AG04449 (cell line): ENCODE data around the gene FCRL6.

Experiments
- CTCF ChIA-PET: fragments of 350-600 bp; formaldehyde crosslinking; extraction: SDS; loops from one replicate; lab custom pipeline; 2021; ENCODE audit warnings: antibody characterized with exemption; lab: Yijun Ruan, JAX
- POLR2A ChIA-PET: fragments of 400-600, 350-600 bp; formaldehyde crosslinking; extraction: SDS; loops from one replicate; lab custom pipeline; 2020; ENCODE audit warnings: antibody characterized with exemption, inconsistent platforms; lab: Yijun Ruan, JAX
- DNase-seq: peaks from one replicate; pipeline ENCODE4 v3.0.0-alpha.2; 2010; ENCODE audit warnings: low read depth, low spot score
- H3K4me3 ChIP-seq: 2 replicates; pipeline ENCODE4 v1.5.1; 2011; ENCODE audit warnings: low read depth, mild to moderate bottlenecking, control low read depth, low read length
- CTCF ChIP-seq: IDR thresholded peaks from one replicate; pipeline ENCODE4 v1.5.1; 2011; ENCODE audit warnings: mild to moderate bottlenecking, moderate library complexity, low read length, control low read depth, inconsistent platforms; ENCODE audit not compliant: insufficient read depth; ENCODE audit errors: missing control alignments

FCRL6 gene

GRCh38 chr1:159830722-159831121, 28.6 kb downstream of the FCRL6 start:
- ChIA-PET CTCF (interaction anchor here (1.1 to 20.4 kb wide), 7 partner anchors 10 to 177 kb away, joined by 3 to 207 read pairs (median 10); partner anchors contain the start of gene FCRL6), POLR2A (no interaction called here)
- H3K4me3 ChIP-seq = no peak overlapping the region
- no peak for DNase-seq
- TF ChIP-seq CTCF = no peak

GRCh38 chr1:159831412-159832141, 29.4 kb downstream of the FCRL6 start:
- DNase-seq = no peak
- CTCF ChIA-PET = interaction anchor here (1.1 to 20.4 kb wide), 8 partner anchors 10 to 176 kb away, joined by 3 to 207 read pairs (median 8); partner anchors contain the start of gene FCRL6
- POLR2A ChIA-PET = no interaction called here
- no peak for TF ChIP-seq CTCF
- no peak overlapping the region for H3K4me3 ChIP-seq

- no peak overlapping the region for H3K4me3 ChIP-seq
- no peak for DNase-seq
- CTCF ChIA-PET = interaction anchor here (1.2 to 20.4 kb wide), 6 partner anchors 9 to 173 kb away, joined by 3 to 207 read pairs (median 32); partner anchors contain the start of gene FCRL6
- TF ChIP-seq CTCF = no peak
- POLR2A ChIA-PET = interaction anchor here (0.6 to 1.4 kb wide), 2 partner anchors 22 to 700 kb away, joined by 3 read pairs; no protein-coding TSS in a partner anchor
These were observed 30.1 kb downstream of the FCRL6 start for GRCh38 chr1:159832309-159832708.

- no peak overlapping the region for H3K4me3 ChIP-seq
- no peak for TF ChIP-seq CTCF
- ChIA-PET CTCF (interaction anchor here (1.8 to 20.4 kb wide), 3 partner anchors 34 to 55 kb away, joined by 30 to 207 read pairs (median 143); partner anchors contain the start of gene FCRL6), POLR2A (no interaction called here)
- DNase-seq = no peak
These were observed 33.2 kb downstream of the FCRL6 start for GRCh38 chr1:159835356-159835755.

- TF ChIP-seq CTCF = no peak
- no peak for DNase-seq
- CTCF ChIA-PET = interaction anchor here (0.8 to 12.8 kb wide), 7 partner anchors 9 to 171 kb away, joined by 3 to 143 read pairs (median 6); partner anchors contain the start of gene FCRL6
- no peak overlapping the region for H3K4me3 ChIP-seq
- POLR2A ChIA-PET = no interaction called here
These were observed 33.8 kb downstream of the FCRL6 start for GRCh38 chr1:159835862-159836525.

GRCh38 chr1:159838715-159839114, 36.6 kb downstream of the FCRL6 start:
- no peak overlapping the region for H3K4me3 ChIP-seq
- TF ChIP-seq CTCF = no peak
- ChIA-PET CTCF (interaction anchor here (1.5 to 6.0 kb wide), 3 partner anchors 17 to 53 kb away, joined by 6 to 46 read pairs (median 32); no protein-coding TSS in a partner anchor), POLR2A (no interaction called here)
- DNase-seq = no peak
